AG09319 (cell line): ENCODE results near the gene RFX8.

Experiments
- DNase-seq: peaks from one replicate; pipeline ENCODE4 v3.0.0-alpha.2; 2010; ENCODE audit warnings: low read depth; ENCODE audit errors: extremely low read depth
- CTCF ChIP-seq: IDR thresholded peaks from 2 replicates; pipeline ENCODE4 v1.5.1; 2011; ENCODE audit warnings: low read depth, mild to moderate bottlenecking, inconsistent platforms, low read length, moderate library complexity

The RFX8 gene

GRCh38 chr2:101420623-101421022 lies 54.3 kb downstream of the RFX8 start:
- no peak for TF ChIP-seq CTCF
- no peak for DNase-seq

GRCh38 chr2:101419096-101419663 lies 55.7 kb downstream of the RFX8 start:
- peak; percentile 73 for TF ChIP-seq CTCF
- peak; percentile 39 for DNase-seq

- TF ChIP-seq CTCF = no peak
- DNase-seq = no peak
These were observed 56.3 kb downstream of the RFX8 start for GRCh38 chr2:101418460-101419095.

GRCh38 chr2:101416609-101417008 lies 58.3 kb downstream of the RFX8 start:
- no peak for TF ChIP-seq CTCF

GRCh38 chr2:101415884-101416283 lies 59.0 kb downstream of the RFX8 start:
- no peak for TF ChIP-seq CTCF
- no peak for DNase-seq

More at GRCh38 chr2:101416609-101417008, 58.3 kb downstream of the RFX8 start:
- DNase-seq = no peak

- DNase-seq = no peak
- no peak for TF ChIP-seq CTCF
These were observed 59.7 kb downstream of the RFX8 start for GRCh38 chr2:101415220-101415619.

- no peak for TF ChIP-seq CTCF
- no peak for DNase-seq
These were observed 62.7 kb downstream of the RFX8 start for GRCh38 chr2:101412092-101412694.
